ENCODE data around the gene ADGRA1. TPM values are rescaled to one million over a fixed set of nuclear protein-coding genes. Genes with fewer than 3 reads are reported as not detected.

Gene ADGRA1
- total and polyA plus RNA-seq, 2 of the 8 experiments (the other 6 are each of a cell fraction or from before 2014, with no cell fraction given) = 0.17 to 0.21 TPM

DNA sequence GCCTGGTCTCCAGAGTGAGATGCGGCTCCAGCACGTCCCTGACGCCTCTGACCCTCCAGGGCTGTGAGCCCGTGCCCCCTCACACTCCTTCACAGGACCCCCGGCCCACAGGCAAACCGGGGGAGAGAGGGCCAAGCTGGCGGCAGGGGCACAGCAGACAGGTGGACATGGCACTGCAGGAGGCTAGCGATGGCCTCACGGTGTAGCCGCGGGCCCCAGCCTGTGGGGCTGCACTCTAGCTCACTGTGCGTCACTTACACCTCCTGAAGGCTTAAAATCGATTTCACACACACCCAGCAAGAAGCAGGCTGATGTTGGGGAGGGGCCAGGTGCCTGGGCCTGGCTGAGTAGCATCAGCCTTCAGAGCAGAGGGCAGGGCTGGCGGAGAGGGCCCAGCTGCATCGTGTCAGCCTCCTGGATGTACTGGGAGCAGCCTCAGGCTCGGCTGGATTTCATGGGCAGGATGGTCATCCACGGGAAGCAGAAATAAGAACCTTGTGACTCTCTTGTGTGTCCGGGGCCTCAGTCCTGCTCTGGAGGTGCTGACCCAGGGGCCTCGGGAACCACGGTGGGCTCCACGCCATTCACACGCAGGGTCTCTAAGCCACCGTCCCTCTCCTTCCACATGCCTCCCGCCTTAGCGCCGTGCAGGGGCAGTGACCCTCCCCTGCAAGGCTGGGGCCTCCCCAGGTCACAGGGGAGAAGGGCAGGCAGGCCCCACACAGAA lies 52.9 kb downstream of the ADGRA1 start (continued):
- no peak for TF ChIP-seq SUZ12 (IDR thresholded peaks at IDR 0.05; ENCODE audit: low read length)
- TF ChIP-seq JUN (IDR thresholded peaks at IDR 0.05; ENCODE audit: low read depth, low read length) = no peak
- no peak for TF ChIP-seq MAFK (IDR thresholded peaks at IDR 0.05; ENCODE audit: low read depth, low read length)
- TF ChIP-seq SIN3A (conservative IDR thresholded peaks at IDR 0.05 in 1 of 2, IDR thresholded peaks at IDR 0.05 in 1 of 2; ENCODE audit: low read depth in 1 of 2, low read length in 2 of 2) = no peak
- TF ChIP-seq FOSL1 (IDR thresholded peaks at IDR 0.05; ENCODE audit: insufficient read depth, low read depth, low read length) = no peak
- no peak for TF ChIP-seq POLR2A (IDR thresholded peaks at IDR 0.05; ENCODE audit: control extremely low read depth in 1 of 2, low read depth in 2 of 2, low read length in 2 of 2)
